ENCODE results near the gene SMARCA1. TPM values are rescaled to one million over a fixed set of nuclear protein-coding genes. Genes with fewer than 3 reads are reported as not detected.

Gene SMARCA1
- total and polyA plus RNA-seq, 2 experiments from 2014 or later, result 30.1 to 51.8 TPM

GRCh38 chrX:129510331-129510730 lies 13.0 kb downstream of the SMARCA1 start (continued):
- TF ChIP-seq REST (IDR thresholded peaks at IDR 0.05; ENCODE audit: unreplicated experiment) (no peak), POLR2AphosphoS5 (IDR thresholded peaks at IDR 0.05; ENCODE audit: low read depth) (no peak), CTCF (conservative IDR thresholded peaks at IDR 0.05; ENCODE audit: low read depth in 2 of 2) (no peak), ETS1 (IDR thresholded peaks at IDR 0.05) (no peak), ZNF114 (CRISPR knock-in tag; IDR thresholded peaks at IDR 0.05) (no peak), ZNF331 (CRISPR knock-in tag; IDR thresholded peaks at IDR 0.05; ENCODE audit: low read depth) (no peak), STAT1 (IDR thresholded peaks at IDR 0.05; ENCODE audit: unreplicated experiment) (no peak)

GRCh38 chrX:129497146-129497843 lies 26.0 kb downstream of the SMARCA1 start:
- Histone ChIP-seq H3F3A (replicated peaks; ENCODE audit: low read depth) (no peaks in the 10 kb centered on the region), H3K27ac (ENCODE audit: low read depth) (no peak overlapping the region), H3K36me3 (ENCODE audit: insufficient read depth) (peaks cover 11% of the 10 kb centered on the region), H3K9me2 (ENCODE audit: insufficient read depth) (no peaks in the 10 kb centered on the region), H3K79me2 (replicated peaks; ENCODE audit: insufficient read depth) (no peaks in the 10 kb centered on the region), H4K20me1 (replicated peaks; ENCODE audit: insufficient read depth) (no peaks in the 10 kb centered on the region), H3K4me2 (no peak overlapping the region), H2AFZ (no peak overlapping the region), H3K27me3 (ENCODE audit: insufficient read depth) (no peaks in the 10 kb centered on the region), H3K4me1 (ENCODE audit: insufficient read depth) (no peaks in the 10 kb centered on the region), H3K4me3 (no peak overlapping the region)
- no peak overlapping the region for H3K27ac Mint-ChIP-seq
- ATAC-seq (no peak), DNase-seq (ENCODE audit: low spot score) (no peak)
- no peaks in the 10 kb centered on the region for H3K27me3 Mint-ChIP-seq (ENCODE audit: insufficient read depth, low read depth, poor library complexity)
- peaks cover 44% of the 10 kb centered on the region for H3K36me3 Mint-ChIP-seq (ENCODE audit: low read depth)
- no peaks in the 10 kb centered on the region for H3K4me1 Mint-ChIP-seq
- no peaks in the 10 kb centered on the region for H3K9me3 Mint-ChIP-seq
- no peak overlapping the region for H3K4me3 Mint-ChIP-seq
- TF ChIP-seq CREB1 (CRISPR knock-in tag; IDR thresholded peaks at IDR 0.05; ENCODE audit: low read depth), result no peak
- TF ChIP-seq JUNB (IDR thresholded peaks at IDR 0.05; ENCODE audit: unreplicated experiment), result no peak
- TF ChIP-seq NANOG (IDR thresholded peaks at IDR 0.05; ENCODE audit: borderline replicate concordance), result no peak
- TF ChIP-seq POLR2AphosphoS5 (IDR thresholded peaks at IDR 0.05; ENCODE audit: low read depth), result no peak
- no peak for TF ChIP-seq EZH2phosphoT487 (IDR thresholded peaks at IDR 0.05; ENCODE audit: unreplicated experiment)
- TF ChIP-seq ZNF114 (CRISPR knock-in tag; IDR thresholded peaks at IDR 0.05), result no peak
- TF ChIP-seq STAT1 (IDR thresholded peaks at IDR 0.05; ENCODE audit: unreplicated experiment), result no peak
- no peak for TF ChIP-seq EZH2 (IDR thresholded peaks at IDR 0.05; ENCODE audit: low read depth, unreplicated experiment)
- TF ChIP-seq CTCF (conservative IDR thresholded peaks at IDR 0.05; ENCODE audit: low read depth in 2 of 2), result no peak
